PFSK-1 (cell line): ENCODE data around the gene SIRT3.

Experiments used
- POLR2AphosphoS5 ChIP-seq: IDR thresholded peaks from 2 replicates; pipeline ENCODE4 v1.6.1; 2012; ENCODE audit warnings: low read depth, mild to moderate bottlenecking, control low read depth, low read length, moderate library complexity
- SIN3A ChIP-seq: IDR thresholded peaks from 2 replicates; pipeline ENCODE4 v1.6.1; 2012; ENCODE audit warnings: mild to moderate bottlenecking, low read length, moderate library complexity, borderline replicate concordance; ENCODE audit not compliant: insufficient read depth
- TF ChIP-seq, protein P1 (sequence below), 2 experiments: IDR thresholded peaks; 2 replicates each; pipeline versions ENCODE4 v1.6.1 to v1.8.0; 2011 to 2012; ENCODE audit warnings: low read depth in 2 of 2, low read length in 2 of 2, control low read depth in 1 of 2, inconsistent platforms in 1 of 2, mild to moderate bottlenecking in 1 of 2, moderate library complexity in 1 of 2; ENCODE audit not compliant: insufficient read depth in 1 of 2

DNA sequence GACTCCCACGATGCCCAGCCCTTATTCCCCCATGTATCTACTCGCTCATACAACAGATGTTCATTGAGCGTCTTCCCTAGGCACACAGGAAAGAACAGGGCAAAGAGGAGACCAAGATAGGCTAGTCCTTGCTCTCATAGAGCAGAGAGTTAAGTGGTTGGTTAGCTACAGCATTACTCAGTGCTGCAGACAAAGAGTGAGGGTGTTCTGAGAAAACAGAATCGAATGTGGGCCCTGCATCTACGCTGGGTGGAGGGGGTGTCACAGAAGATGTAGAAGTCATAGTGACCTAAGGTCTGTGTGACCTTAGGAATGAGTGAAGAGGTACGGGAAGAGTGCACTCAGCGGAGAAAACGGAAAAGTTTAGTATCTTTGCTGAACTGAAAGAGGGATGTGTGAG lies 12.9 kb upstream of the SIRT3 start:
- TF ChIP-seq SIN3A (no peak), POLR2AphosphoS5 (no peak; the same call in 1 of the 2 replicates)
- TF ChIP-seq, protein P1, sequence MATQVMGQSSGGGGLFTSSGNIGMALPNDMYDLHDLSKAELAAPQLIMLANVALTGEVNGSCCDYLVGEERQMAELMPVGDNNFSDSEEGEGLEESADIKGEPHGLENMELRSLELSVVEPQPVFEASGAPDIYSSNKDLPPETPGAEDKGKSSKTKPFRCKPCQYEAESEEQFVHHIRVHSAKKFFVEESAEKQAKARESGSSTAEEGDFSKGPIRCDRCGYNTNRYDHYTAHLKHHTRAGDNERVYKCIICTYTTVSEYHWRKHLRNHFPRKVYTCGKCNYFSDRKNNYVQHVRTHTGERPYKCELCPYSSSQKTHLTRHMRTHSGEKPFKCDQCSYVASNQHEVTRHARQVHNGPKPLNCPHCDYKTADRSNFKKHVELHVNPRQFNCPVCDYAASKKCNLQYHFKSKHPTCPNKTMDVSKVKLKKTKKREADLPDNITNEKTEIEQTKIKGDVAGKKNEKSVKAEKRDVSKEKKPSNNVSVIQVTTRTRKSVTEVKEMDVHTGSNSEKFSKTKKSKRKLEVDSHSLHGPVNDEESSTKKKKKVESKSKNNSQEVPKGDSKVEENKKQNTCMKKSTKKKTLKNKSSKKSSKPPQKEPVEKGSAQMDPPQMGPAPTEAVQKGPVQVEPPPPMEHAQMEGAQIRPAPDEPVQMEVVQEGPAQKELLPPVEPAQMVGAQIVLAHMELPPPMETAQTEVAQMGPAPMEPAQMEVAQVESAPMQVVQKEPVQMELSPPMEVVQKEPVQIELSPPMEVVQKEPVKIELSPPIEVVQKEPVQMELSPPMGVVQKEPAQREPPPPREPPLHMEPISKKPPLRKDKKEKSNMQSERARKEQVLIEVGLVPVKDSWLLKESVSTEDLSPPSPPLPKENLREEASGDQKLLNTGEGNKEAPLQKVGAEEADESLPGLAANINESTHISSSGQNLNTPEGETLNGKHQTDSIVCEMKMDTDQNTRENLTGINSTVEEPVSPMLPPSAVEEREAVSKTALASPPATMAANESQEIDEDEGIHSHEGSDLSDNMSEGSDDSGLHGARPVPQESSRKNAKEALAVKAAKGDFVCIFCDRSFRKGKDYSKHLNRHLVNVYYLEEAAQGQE (IDR thresholded peaks at IDR 0.05; ENCODE audit: insufficient read depth in 1 of 2, low read depth in 2 of 2, low read length in 2 of 2) = no peak
